Measurements from ENCODE around the gene GPC6.

GRCh38 chr13:93339550-93339949 lies 112.9 kb downstream of the GPC6 start:
- no peak for TF ChIP-seq CTCF (IDR thresholded peaks at IDR 0.05 in 2 of 3, conservative IDR thresholded peaks at IDR 0.05 in 1 of 3; ENCODE audit: borderline replicate concordance in 1 of 3, insufficient read depth in 1 of 3, low read depth in 2 of 3, low read length in 2 of 3)
- no peak for TF ChIP-seq ZFX (IDR thresholded peaks at IDR 0.05)
- TF ChIP-seq EZH2phosphoT487 (IDR thresholded peaks at IDR 0.05; ENCODE audit: borderline replicate concordance): no peak
- no peak for TF ChIP-seq EZH2 (IDR thresholded peaks at IDR 0.05)
- no peak for TF ChIP-seq CEBPB (IDR thresholded peaks at IDR 0.05; ENCODE audit: low read depth)
- TF ChIP-seq SIN3A (IDR thresholded peaks at IDR 0.05; ENCODE audit: low read depth): no peak
- no peak for TF ChIP-seq ATF3 (IDR thresholded peaks at IDR 0.05)
- TF ChIP-seq, protein P1, sequence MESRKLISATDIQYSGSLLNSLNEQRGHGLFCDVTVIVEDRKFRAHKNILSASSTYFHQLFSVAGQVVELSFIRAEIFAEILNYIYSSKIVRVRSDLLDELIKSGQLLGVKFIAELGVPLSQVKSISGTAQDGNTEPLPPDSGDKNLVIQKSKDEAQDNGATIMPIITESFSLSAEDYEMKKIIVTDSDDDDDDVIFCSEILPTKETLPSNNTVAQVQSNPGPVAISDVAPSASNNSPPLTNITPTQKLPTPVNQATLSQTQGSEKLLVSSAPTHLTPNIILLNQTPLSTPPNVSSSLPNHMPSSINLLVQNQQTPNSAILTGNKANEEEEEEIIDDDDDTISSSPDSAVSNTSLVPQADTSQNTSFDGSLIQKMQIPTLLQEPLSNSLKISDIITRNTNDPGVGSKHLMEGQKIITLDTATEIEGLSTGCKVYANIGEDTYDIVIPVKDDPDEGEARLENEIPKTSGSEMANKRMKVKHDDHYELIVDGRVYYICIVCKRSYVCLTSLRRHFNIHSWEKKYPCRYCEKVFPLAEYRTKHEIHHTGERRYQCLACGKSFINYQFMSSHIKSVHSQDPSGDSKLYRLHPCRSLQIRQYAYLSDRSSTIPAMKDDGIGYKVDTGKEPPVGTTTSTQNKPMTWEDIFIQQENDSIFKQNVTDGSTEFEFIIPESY (IDR thresholded peaks at IDR 0.05; ENCODE audit: extremely low read depth, insufficient replicate concordance, low read length): no peak
- no peak for TF ChIP-seq JUND (IDR thresholded peaks at IDR 0.05)
- no peak for TF ChIP-seq POLR2AphosphoS5 (IDR thresholded peaks at IDR 0.05; ENCODE audit: low read depth, low read length)
- no peak for TF ChIP-seq ELF1 (IDR thresholded peaks at IDR 0.05; ENCODE audit: borderline replicate concordance, low read depth)
